Germinal center (tissue), 1 donor: ENCODE measurements around the gene FRMD4A.
"Not testable (repeated sequence)": the region's sequence is repeated elsewhere in the genome, so short reads cannot be mapped to it uniquely, and the experiment has no call there.

Source experiments
- DNase-seq: peaks from one replicate; pipeline ENCODE4 v3.0.0; 2012; ENCODE audit warnings: mixed read lengths, low spot score

The FRMD4A gene

GRCh38 chr10:14050598-14050997, 280.1 kb downstream of the FRMD4A start:
- no peak for DNase-seq

GRCh38 chr10:14048930-14049613, 281.7 kb downstream of the FRMD4A start:
- no peak for DNase-seq

- DNase-seq = no peak
Measured at GRCh38 chr10:14047431-14047830, 283.3 kb downstream of the FRMD4A start.

GRCh38 chr10:14042051-14042450, 288.7 kb downstream of the FRMD4A start:
- DNase-seq = not testable (repeated sequence)

- DNase-seq = no peak
Measured at GRCh38 chr10:14040787-14041631, 289.7 kb downstream of the FRMD4A start.

GRCh38 chr10:14039968-14040668, 290.6 kb downstream of the FRMD4A start:
- no peak for DNase-seq

- no peak for DNase-seq
Measured at GRCh38 chr10:14036233-14036632, 294.5 kb downstream of the FRMD4A start.

- DNase-seq = no peak
Measured at GRCh38 chr10:14035506-14035905, 295.2 kb downstream of the FRMD4A start.

GRCh38 chr10:14032406-14032998, 298.2 kb downstream of the FRMD4A start:
- DNase-seq = peak; percentile 48

- DNase-seq = no peak
Measured at GRCh38 chr10:14026325-14026724, 304.4 kb downstream of the FRMD4A start.

GRCh38 chr10:14025283-14026189, 305.2 kb downstream of the FRMD4A start:
- no peak for DNase-seq

GRCh38 chr10:14024329-14025202, 306.2 kb downstream of the FRMD4A start:
- peak; percentile 23 for DNase-seq

GRCh38 chr10:14023673-14024328, 306.9 kb downstream of the FRMD4A start:
- no peak for DNase-seq

GRCh38 chr10:14022954-14023672, 307.6 kb downstream of the FRMD4A start:
- no peak for DNase-seq

GRCh38 chr10:14022052-14022451, 308.7 kb downstream of the FRMD4A start:
- DNase-seq = no peak

GRCh38 chr10:14020037-14020664, 310.6 kb downstream of the FRMD4A start:
- no peak for DNase-seq

- DNase-seq = no peak
Measured at GRCh38 chr10:14017467-14017866, 313.3 kb downstream of the FRMD4A start.

- DNase-seq = no peak
Measured at GRCh38 chr10:14016931-14017333, 313.8 kb downstream of the FRMD4A start.
